IMR-90 (cell line): Measurements from ENCODE around the gene MTR. TPM values are rescaled to one million over a fixed set of nuclear protein-coding genes. Genes with fewer than 3 reads are reported as not detected.

Experiments
- ATAC-seq: fragments of 200-7000 bp; cut with Tn5 transposase; 2 replicates; pipeline ENCODE4 v1.9.1; 2020; ENCODE audit warnings: low read depth, mild to moderate bottlenecking, moderate library complexity
- BruUV-seq: library from RNA; stranded (reverse); fragments of 400-500 nt; replicated peaks from 2 replicates; lab custom pipeline; 2021; lab: Mats Ljungman, UMichigan
- CTCF ChIA-PET: fragments of 300-600 bp; formaldehyde crosslinking; extraction: SDS; loops from one replicate; lab custom pipeline; 2021; ENCODE audit warnings: antibody characterized with exemption; lab: Yijun Ruan, JAX
- POLR2A ChIA-PET: fragments of 300-600 bp; sonication (Branson Sonifier 250); formaldehyde crosslinking; loops from one replicate; lab custom pipeline; 2022; ENCODE audit warnings: antibody characterized with exemption; ENCODE audit not compliant: unreplicated experiment; lab: Charles Lee
- DNase-seq: peaks from one replicate; pipeline ENCODE4 v3.0.0; 2013
- H2AFZ ChIP-seq: replicated peaks from 2 replicates; pipeline ENCODE3; 2013; ENCODE audit warnings: low read length, mild to moderate bottlenecking; ENCODE audit not compliant: poor library complexity
- H2AK5ac ChIP-seq: 2 replicates; pipeline ENCODE4 v1.6.1; 2013; ENCODE audit warnings: low read depth, low read length, inconsistent platforms
- H2AK9ac ChIP-seq: replicated peaks from 2 replicates; pipeline ENCODE3; 2013; ENCODE audit warnings: mild to moderate bottlenecking, low read depth, low read length, moderate library complexity; ENCODE audit not compliant: poor library complexity
- H2BK120ac ChIP-seq: 2 replicates; pipeline ENCODE4 v1.6.1; 2013; ENCODE audit warnings: low read depth, low read length, inconsistent platforms
- H2BK15ac ChIP-seq: 3 replicates; pipeline ENCODE4 v1.6.1; 2013; ENCODE audit warnings: low read depth, low read length, inconsistent platforms
- H2BK20ac ChIP-seq: 2 replicates; pipeline ENCODE4 v1.6.1; 2013; ENCODE audit warnings: low read depth, mild to moderate bottlenecking, inconsistent platforms, low read length, moderate library complexity
- H2BK5ac ChIP-seq: 2 replicates; pipeline ENCODE4 v1.6.1; 2013; ENCODE audit warnings: mild to moderate bottlenecking, low read depth, low read length, inconsistent platforms; ENCODE audit not compliant: poor library complexity, severe bottlenecking
- H3K14ac ChIP-seq: replicated peaks from 2 replicates; pipeline ENCODE4 v1.6.1; 2013; ENCODE audit warnings: low read depth, low read length, inconsistent platforms
- H3K18ac ChIP-seq: 2 replicates; pipeline ENCODE4 v1.6.1; 2013; ENCODE audit warnings: low read depth, low read length, control low read depth
- H3K23ac ChIP-seq: 2 replicates; pipeline ENCODE4 v1.6.1; 2013; ENCODE audit warnings: low read depth, low read length, inconsistent platforms
- H3K27ac ChIP-seq: 2 replicates; pipeline ENCODE4 v1.5.1; 2013; ENCODE audit warnings: mild to moderate bottlenecking, control low read depth, low read length; ENCODE audit not compliant: insufficient read depth
- H3K27me3 ChIP-seq: 2 replicates; pipeline ENCODE4 v1.6.1; 2013; ENCODE audit warnings: low read length; ENCODE audit not compliant: control insufficient read depth, insufficient read depth
- H3K36me3 ChIP-seq: 2 replicates; pipeline ENCODE4 v1.6.1; 2013; ENCODE audit warnings: low read length, mixed read lengths; ENCODE audit not compliant: control insufficient read depth, insufficient read depth
- H3K4ac ChIP-seq: 2 replicates; pipeline ENCODE4 v1.6.1; 2013; ENCODE audit warnings: low read depth, low read length, inconsistent platforms
- H3K4me1 ChIP-seq: 2 replicates; pipeline ENCODE4 v1.6.1; 2013; ENCODE audit warnings: low read length, mixed read lengths; ENCODE audit not compliant: control insufficient read depth, insufficient read depth
- H3K4me2 ChIP-seq: 2 replicates; pipeline ENCODE4 v1.6.1; 2013; ENCODE audit warnings: low read depth, mild to moderate bottlenecking, control low read depth, low read length, moderate library complexity
- H3K4me3 ChIP-seq: 2 replicates; pipeline ENCODE4 v1.5.1; 2013; ENCODE audit warnings: low read depth, mild to moderate bottlenecking, control low read depth, low read length, moderate library complexity; ENCODE audit not compliant: insufficient read depth
- H3K56ac ChIP-seq: 2 replicates; pipeline ENCODE4 v1.6.1; 2013; ENCODE audit warnings: low read length, inconsistent platforms; ENCODE audit not compliant: insufficient read depth; ENCODE audit errors: extremely low read depth
- H3K79me1 ChIP-seq, 2 experiments: 2 replicates each; pipeline ENCODE4 v1.6.1; 2013; ENCODE audit warnings: low read length in 2 of 2, inconsistent platforms in 1 of 2, low read depth in 1 of 2
- H3K9ac ChIP-seq: 2 replicates; pipeline ENCODE4 v1.6.1; 2013; ENCODE audit warnings: low read depth, low read length, control low read depth
- H3K9me1 ChIP-seq: 2 replicates; pipeline ENCODE4 v1.6.1; 2013; ENCODE audit warnings: low read length, inconsistent platforms; ENCODE audit not compliant: insufficient read depth
- H3K9me3 ChIP-seq: 2 replicates; pipeline ENCODE4 v1.6.1; 2013; ENCODE audit warnings: low read length; ENCODE audit not compliant: control insufficient read depth, insufficient read depth
- H4K20me1 ChIP-seq: 2 replicates; pipeline ENCODE4 v1.6.1; 2013; ENCODE audit warnings: low read length, inconsistent platforms; ENCODE audit not compliant: insufficient read depth
- H4K5ac ChIP-seq: 2 replicates; pipeline ENCODE4 v1.6.1; 2013; ENCODE audit warnings: mild to moderate bottlenecking, low read depth, low read length, control low read depth
- H4K8ac ChIP-seq, 2 experiments: 2 replicates each; pipeline ENCODE4 v1.6.1; 2013; ENCODE audit warnings: low read depth in 2 of 2, low read length in 2 of 2, control low read depth in 1 of 2, inconsistent platforms in 1 of 2
- H4K91ac ChIP-seq: 2 replicates; pipeline ENCODE4 v1.6.1; 2013; ENCODE audit warnings: low read depth, low read length, inconsistent platforms; ENCODE audit not compliant: insufficient read depth
- BHLHE40 ChIP-seq: fragments of 150-350 bp; IDR thresholded peaks from 2 replicates; pipeline ENCODE4 v1.6.1; 2016; ENCODE audit warnings: mild to moderate bottlenecking, low read depth, low read length
- CEBPB ChIP-seq: IDR thresholded peaks from 2 replicates; pipeline ENCODE4 v1.6.1; 2012; ENCODE audit warnings: low read depth, low read length, improper control_type of control experiment
- CHD1 ChIP-seq: IDR thresholded peaks from 2 replicates; pipeline ENCODE4 v1.6.1; 2012; ENCODE audit warnings: low read depth, low read length, improper control_type of control experiment
- FOS ChIP-seq: fragments of 150-350 bp; IDR thresholded peaks from 2 replicates; pipeline ENCODE4 v1.6.1; 2016; ENCODE audit warnings: low read depth, low read length
- MAFK ChIP-seq: IDR thresholded peaks from 2 replicates; pipeline ENCODE4 v1.6.1; 2012; ENCODE audit warnings: low read depth, low read length, improper control_type of control experiment
- MAZ ChIP-seq: IDR thresholded peaks from 2 replicates; pipeline ENCODE4 v1.6.1; 2012; ENCODE audit warnings: low read depth, mild to moderate bottlenecking, low read length, improper control_type of control experiment, moderate library complexity, borderline replicate concordance
- MXI1 ChIP-seq: IDR thresholded peaks from 2 replicates; pipeline ENCODE4 v1.6.1; 2012; ENCODE audit warnings: low read depth, mild to moderate bottlenecking, low read length, moderate library complexity, borderline replicate concordance
- NFE2L2 ChIP-seq: fragments of 150-350 bp; IDR thresholded peaks from 2 replicates; pipeline ENCODE4 v1.6.1; 2016; ENCODE audit warnings: low read depth, mild to moderate bottlenecking, low read length
- POLR2A ChIP-seq: IDR thresholded peaks from 2 replicates; pipeline ENCODE4 v1.6.1; 2012; ENCODE audit warnings: mild to moderate bottlenecking, low read depth, low read length
- RAD21 ChIP-seq: IDR thresholded peaks from 2 replicates; pipeline ENCODE4 v1.6.1; 2012; ENCODE audit warnings: low read length, improper control_type of control experiment
- RCOR1 ChIP-seq: IDR thresholded peaks from 2 replicates; pipeline ENCODE4 v1.6.1; 2012; ENCODE audit warnings: mild to moderate bottlenecking, low read length, improper control_type of control experiment; ENCODE audit not compliant: insufficient replicate concordance
- RFX5 ChIP-seq: IDR thresholded peaks from 2 replicates; pipeline ENCODE4 v1.8.0; 2012; ENCODE audit warnings: low read depth, mild to moderate bottlenecking, low read length, moderate library complexity
- SMC3 ChIP-seq: fragments of 150-350 bp; IDR thresholded peaks from 2 replicates; pipeline ENCODE4 v1.6.1; 2016; ENCODE audit warnings: low read depth, mild to moderate bottlenecking, antibody characterized with exemption, low read length, moderate library complexity
- USF2 ChIP-seq: fragments of 150-350 bp; IDR thresholded peaks from 2 replicates; pipeline ENCODE4 v1.6.1; 2017; ENCODE audit warnings: mild to moderate bottlenecking, antibody characterized with exemption, low read length, low read depth
- WGBS, 2 experiments: methylation state at CpG; one replicate each; pipeline versions ENCODE4 v1.1.5 to v1.1.7; 2013; ENCODE audit warnings: missing lambda C conversion rate in 2 of 2; ENCODE audit not compliant: insufficient read length in 1 of 2; ENCODE audit errors: extremely low coverage in 2 of 2; 5-methylcytosine and 5-hydroxymethylcytosine counted together
- dilution Hi-C: fragments of 300-500 bp; cut with HindIII; formaldehyde crosslinking; loops from one replicate; pipeline ENCODE4 v1.14.3; 2018; ENCODE audit warnings: low sequenced_read_pairs; ENCODE audit not compliant: unreplicated experiment
- in situ Hi-C: fragments of 300-500 bp; cut with MboI; formaldehyde crosslinking; loops from 3 replicates; pipeline ENCODE4 v1.14.3; 2019; ENCODE audit warnings: low sequenced_read_pairs, inconsistent platforms, mixed read lengths
- intact Hi-C: fragments of 100-400 bp; cut with micrococcal nuclease; formaldehyde crosslinking; loops from 2 replicates; pipeline ENCODE4 v1.10.0; 2022
- polyA plus RNA-seq, 3 experiments: library from polyadenylated mRNA; depleted of rRNA; stranded (reverse); fragments of >200 nt; gene quantifications; 2 replicates each; pipeline ENCODE4 v1.2.3, GENCODE V29; 2012; ENCODE audit warnings: low replicate concordance in 1 of 3
- total RNA-seq: library from RNA; depleted of rRNA; stranded (reverse); fragments of >200 nt; gene quantifications from 2 replicates; pipeline ENCODE4 v1.2.3, GENCODE V29; 2012
- TF ChIP-seq, protein P1 (sequence below): conservative IDR thresholded peaks from 2 replicates; pipeline ENCODE4 v1.5.1; 2012; ENCODE audit warnings: mild to moderate bottlenecking, low read depth, low read length, improper control_type of control experiment
- TF ChIP-seq, protein P2 (sequence below): fragments of 150-350 bp; IDR thresholded peaks from 2 replicates; pipeline ENCODE4 v1.6.1; 2016; ENCODE audit warnings: low read depth, mild to moderate bottlenecking, low read length, moderate library complexity, borderline replicate concordance

Gene MTR
- total and polyA plus RNA-seq, 2 of the 4 experiments (the other 2 are of a cell fraction) = 7.7 to 31.0 TPM

- Histone ChIP-seq H3K4ac (no peak overlapping the region), H3K9ac (no peak overlapping the region), H3K4me1 (no peaks in the 10 kb centered on the region; the same call in 1 of the 2 replicates), H3K18ac (no peak overlapping the region), H2AK5ac (no peak overlapping the region), H3K9me3 (no peaks in the 10 kb centered on the region), H3K36me3 (peaks cover 22% of the 10 kb centered on the region), H3K9me1 (no peaks in the 10 kb centered on the region; the same call in 1 of the 2 replicates), H2BK5ac (no peak overlapping the region), H4K5ac (no peak overlapping the region), H3K23ac (no peak overlapping the region), H3K4me2 (no peak overlapping the region), H2BK120ac (no peak overlapping the region), H3K79me1 (no peaks in the 10 kb centered on the region), H3K56ac (no peak overlapping the region), H2AK9ac (no peak overlapping the region), H4K20me1 (no peaks in the 10 kb centered on the region), H3K14ac (no peak overlapping the region), H2AFZ (no peak overlapping the region), H2BK15ac (no peak overlapping the region), H2BK20ac (no peak overlapping the region), H4K8ac (no peak overlapping the region), H3K27me3 (no peaks in the 10 kb centered on the region), H3K4me3 (no peak overlapping the region), H3K27ac (no peak overlapping the region), H4K91ac (no peak overlapping the region)
- BruUV-seq = no TSS peak
- dilution Hi-C loops = no loop called here
- no peak for ATAC-seq
- no peak for TF ChIP-seq CEBPB
- TF ChIP-seq RFX5 = no peak
- no peak for TF ChIP-seq MAFK
- TF ChIP-seq BHLHE40 = no peak
- no peak for TF ChIP-seq RAD21
- no peak for TF ChIP-seq USF2
- TF ChIP-seq, protein P1, sequence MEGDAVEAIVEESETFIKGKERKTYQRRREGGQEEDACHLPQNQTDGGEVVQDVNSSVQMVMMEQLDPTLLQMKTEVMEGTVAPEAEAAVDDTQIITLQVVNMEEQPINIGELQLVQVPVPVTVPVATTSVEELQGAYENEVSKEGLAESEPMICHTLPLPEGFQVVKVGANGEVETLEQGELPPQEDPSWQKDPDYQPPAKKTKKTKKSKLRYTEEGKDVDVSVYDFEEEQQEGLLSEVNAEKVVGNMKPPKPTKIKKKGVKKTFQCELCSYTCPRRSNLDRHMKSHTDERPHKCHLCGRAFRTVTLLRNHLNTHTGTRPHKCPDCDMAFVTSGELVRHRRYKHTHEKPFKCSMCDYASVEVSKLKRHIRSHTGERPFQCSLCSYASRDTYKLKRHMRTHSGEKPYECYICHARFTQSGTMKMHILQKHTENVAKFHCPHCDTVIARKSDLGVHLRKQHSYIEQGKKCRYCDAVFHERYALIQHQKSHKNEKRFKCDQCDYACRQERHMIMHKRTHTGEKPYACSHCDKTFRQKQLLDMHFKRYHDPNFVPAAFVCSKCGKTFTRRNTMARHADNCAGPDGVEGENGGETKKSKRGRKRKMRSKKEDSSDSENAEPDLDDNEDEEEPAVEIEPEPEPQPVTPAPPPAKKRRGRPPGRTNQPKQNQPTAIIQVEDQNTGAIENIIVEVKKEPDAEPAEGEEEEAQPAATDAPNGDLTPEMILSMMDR = no peak
- no peak for TF ChIP-seq MXI1
- TF ChIP-seq, protein P2, sequence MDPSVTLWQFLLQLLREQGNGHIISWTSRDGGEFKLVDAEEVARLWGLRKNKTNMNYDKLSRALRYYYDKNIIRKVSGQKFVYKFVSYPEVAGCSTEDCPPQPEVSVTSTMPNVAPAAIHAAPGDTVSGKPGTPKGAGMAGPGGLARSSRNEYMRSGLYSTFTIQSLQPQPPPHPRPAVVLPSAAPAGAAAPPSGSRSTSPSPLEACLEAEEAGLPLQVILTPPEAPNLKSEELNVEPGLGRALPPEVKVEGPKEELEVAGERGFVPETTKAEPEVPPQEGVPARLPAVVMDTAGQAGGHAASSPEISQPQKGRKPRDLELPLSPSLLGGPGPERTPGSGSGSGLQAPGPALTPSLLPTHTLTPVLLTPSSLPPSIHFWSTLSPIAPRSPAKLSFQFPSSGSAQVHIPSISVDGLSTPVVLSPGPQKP = no peak
- TF ChIP-seq NFE2L2 = no peak
- no peak for TF ChIP-seq RCOR1
- TF ChIP-seq POLR2A = no peak
- no peak for TF ChIP-seq FOS
- TF ChIP-seq MAZ = no peak
- no peak for TF ChIP-seq SMC3
- TF ChIP-seq CHD1 = no peak
- in situ Hi-C loops = no loop called here
- ChIA-PET POLR2A (no interaction called here), CTCF (no interaction called here)
- no CpG with 5 or more reads among the region's 6 CpGs for whole genome bisulfite sequencing, 2 experiments
- no peak for DNase-seq
- intact Hi-C loops = no loop called here
Observed at GRCh38 chr1:236830560-236830959, 35.5 kb downstream of the MTR start.
